Erythroblast (primary cell): ENCODE data around the gene HM13.
"Not testable (repeated sequence)": the region's sequence is repeated elsewhere in the genome, so short reads cannot be mapped to it uniquely, and the experiment has no call there.

Experiments used
- DNase-seq, 2 experiments: peaks; one replicate each; lab custom pipeline; 2025; lab: John Stamatoyannopoulos, UW
- GATA1 ChIP-seq: IDR thresholded peaks from 2 replicates; pipeline ENCODE4 v1.6.1; 2011; ENCODE audit warnings: low read depth, mild to moderate bottlenecking, control low read depth, low read length, moderate library complexity
- POLR2A ChIP-seq: IDR thresholded peaks from 2 replicates; pipeline ENCODE4 v1.6.1; 2011; ENCODE audit warnings: mild to moderate bottlenecking, low read length

Gene HM13

GRCh38 chr20:31570735-31571617, 56.7 kb downstream of the HM13 start:
- no peak for DNase-seq
- TF ChIP-seq POLR2A, result no peak
- TF ChIP-seq GATA1, result no peak

GRCh38 chr20:31572042-31572700, 57.9 kb downstream of the HM13 start:
- TF ChIP-seq GATA1 (no peak), POLR2A (no peak)
- DNase-seq, result no peak

GRCh38 chr20:31572701-31573554, 58.7 kb downstream of the HM13 start:
- DNase-seq, result peak; percentile 97 to 98
- TF ChIP-seq POLR2A (peak; percentile 92), GATA1 (no peak)

- TF ChIP-seq GATA1 (no peak), POLR2A (no peak)
- peak; percentile 34 to 52 for DNase-seq
These were observed 59.5 kb downstream of the HM13 start for GRCh38 chr20:31573555-31574321.

GRCh38 chr20:31574986-31575385, 60.7 kb downstream of the HM13 start:
- not testable (repeated sequence) for DNase-seq

- no peak for DNase-seq
- TF ChIP-seq POLR2A (no peak), GATA1 (no peak)
These were observed 62.5 kb downstream of the HM13 start for GRCh38 chr20:31576751-31577150.

GRCh38 chr20:31577194-31577593, 63.0 kb downstream of the HM13 start:
- DNase-seq, result no peak
- TF ChIP-seq GATA1, result no peak

- DNase-seq, result no peak
- TF ChIP-seq GATA1, result no peak
- no peak for TF ChIP-seq POLR2A
These were observed 64.4 kb downstream of the HM13 start for GRCh38 chr20:31578448-31579138.

GRCh38 chr20:31579245-31579644, 65.0 kb downstream of the HM13 start:
- TF ChIP-seq GATA1 (no peak), POLR2A (no peak)
- no peak for DNase-seq

GRCh38 chr20:31579941-31580651, 65.9 kb downstream of the HM13 start:
- DNase-seq, result not testable (repeated sequence)

- TF ChIP-seq POLR2A (no peak), GATA1 (no peak)
- no peak for DNase-seq
These were observed 66.5 kb downstream of the HM13 start for GRCh38 chr20:31580706-31581105.

GRCh38 chr20:31581391-31581790, 67.1 kb downstream of the HM13 start:
- no peak for DNase-seq
- TF ChIP-seq POLR2A, result no peak
- TF ChIP-seq GATA1, result no peak
